ENCODE results near the gene ABCB9. TPM values are rescaled to one million over a fixed set of nuclear protein-coding genes. Genes with fewer than 3 reads are reported as not detected.

The ABCB9 gene
- total and polyA plus RNA-seq, 2 of the 8 experiments (the other 6 are each of a cell fraction or from before 2014, with no cell fraction given) = 3.8 to 8.0 TPM

DNA sequence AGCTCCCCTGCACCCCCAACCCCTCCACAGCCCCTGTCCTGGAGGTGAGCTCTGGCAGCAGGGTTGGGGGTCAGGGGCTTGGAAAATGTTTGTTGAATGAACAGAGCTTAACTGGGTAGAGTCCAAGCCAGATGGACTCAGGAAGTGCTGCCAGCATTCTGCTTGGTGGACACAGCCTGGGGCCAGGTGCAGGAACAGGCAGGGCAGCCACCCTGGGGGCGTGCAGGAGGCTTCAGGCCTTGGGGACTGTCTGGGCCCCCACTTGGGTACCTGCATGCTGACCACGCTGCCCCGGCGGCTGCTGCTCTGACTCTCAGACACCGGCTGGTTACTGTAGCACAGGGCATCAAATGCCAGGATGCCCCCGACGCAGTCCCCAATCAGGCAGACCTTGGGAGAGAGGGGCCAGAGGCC lies 29.9 kb upstream of the ABCB9 start:
- H3K4me1 ChIP-seq (replicated peaks in 1 of 4; ENCODE audit: control insufficient read depth in 3 of 4, insufficient read depth in 4 of 4, low read length in 3 of 4) = no peaks in the 10 kb centered on the region; a peak in 2 of 7 replicates
- TF ChIP-seq JUND (IDR thresholded peaks at IDR 0.05; ENCODE audit: low read length) (no peak), SUZ12 (IDR thresholded peaks at IDR 0.05; ENCODE audit: low read length) (no peak), SAP30 (IDR thresholded peaks at IDR 0.05; ENCODE audit: insufficient read depth, insufficient replicate concordance, low read length) (no peak), JUN (IDR thresholded peaks at IDR 0.05; ENCODE audit: low read depth, low read length) (no peak), RNF2 (IDR thresholded peaks at IDR 0.05; ENCODE audit: borderline replicate concordance, low read depth, low read length, missing control alignments, poor library complexity, severe bottlenecking) (no peak), NRF1 (IDR thresholded peaks at IDR 0.05; ENCODE audit: low read depth, low read length) (no peak), KDM5A (IDR thresholded peaks at IDR 0.05; ENCODE audit: low read length) (no peak), CEBPB (IDR thresholded peaks at IDR 0.05; ENCODE audit: low read depth, low read length) (no peak), SP2 (IDR thresholded peaks at IDR 0.05; ENCODE audit: low read length) (no peak), BCL11A (IDR thresholded peaks at IDR 0.05; ENCODE audit: low read depth in 2 of 2, low read length in 2 of 2) (no peak), SIRT6 (IDR thresholded peaks at IDR 0.05; ENCODE audit: low read length) (no peak), SRF (IDR thresholded peaks at IDR 0.05; ENCODE audit: low read depth, low read length) (no peak), YY1 (IDR thresholded peaks at IDR 0.05; ENCODE audit: low read depth, low read length) (no peak)
- TF ChIP-seq, protein P1, sequence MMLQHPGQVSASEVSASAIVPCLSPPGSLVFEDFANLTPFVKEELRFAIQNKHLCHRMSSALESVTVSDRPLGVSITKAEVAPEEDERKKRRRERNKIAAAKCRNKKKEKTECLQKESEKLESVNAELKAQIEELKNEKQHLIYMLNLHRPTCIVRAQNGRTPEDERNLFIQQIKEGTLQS (IDR thresholded peaks at IDR 0.05; ENCODE audit: insufficient read depth, low read depth, low read length) = no peak
- H4K5ac ChIP-seq (ENCODE audit: insufficient read length, low read depth, low read length) = no peak overlapping the region
- no peak overlapping the region for H2BK20ac ChIP-seq (ENCODE audit: low read length)
- H3K79me2 ChIP-seq (ENCODE audit: control insufficient read depth in 1 of 2, insufficient read depth in 2 of 2, low read length in 2 of 2) = no peaks in the 10 kb centered on the region
- no peak overlapping the region for H2BK120ac ChIP-seq (replicated peaks; ENCODE audit: low read depth, low read length)
- FAIRE-seq = no peak
- H3K79me1 ChIP-seq (ENCODE audit: low read depth, low read length) = no peaks in the 10 kb centered on the region
- ChIA-PET CTCF (ENCODE audit: partially characterized antibody) (interaction anchor here (0.9 to 2.4 kb wide), 3 partner anchors 63 to 242 kb away, joined by 3 to 7 read pairs (median 3); no protein-coding TSS in a partner anchor), POLR2A (ENCODE audit: partially characterized antibody) (interaction anchor here (3.5 kb wide), 1 partner anchor 12 kb away, joined by 15 read pairs; no protein-coding TSS in a partner anchor)
- H2BK5ac ChIP-seq (ENCODE audit: low read depth, low read length) = no peak overlapping the region
- 81% methylated on average over 7 of the region's 7 CpGs; no CpG with 5 or more reads in 1 of the 2 experiments for WGBS, 2 experiments (ENCODE audit: extremely low coverage in 1 of 2, insufficient coverage in 1 of 2, insufficient read length in 1 of 2, insufficient replicate concordance in 2 of 2, low coverage in 1 of 2, low lambda C conversion rate in 2 of 2, missing lambda C conversion rate in 1 of 2)
- peak overlapping the region; percentile 25; the same call in 1 of the 2 replicates for H4K8ac ChIP-seq (ENCODE audit: extremely low read depth, insufficient read depth, low read length)
- H4K20me1 ChIP-seq (replicated peaks in 1 of 2; ENCODE audit: control insufficient read depth in 1 of 2, insufficient read depth in 2 of 2, low read length in 2 of 2) = no peaks in the 10 kb centered on the region
- H3K27ac ChIP-seq (ENCODE audit: low read depth, low read length) = no peak overlapping the region
- DNase-seq (ENCODE audit: low read depth in 1 of 2, low spot score in 2 of 2) = no peak
- no peaks in the 10 kb centered on the region for H3K23me2 ChIP-seq (ENCODE audit: low read depth, low read length)
- no peak overlapping the region for H2AFZ ChIP-seq (ENCODE audit: low read length)
- no peak overlapping the region for H2BK12ac ChIP-seq (ENCODE audit: low read depth, low read length)
- no peak overlapping the region for H3K56ac ChIP-seq (replicated peaks; ENCODE audit: insufficient read length, low read depth, low read length)
- H3K4me2 ChIP-seq (ENCODE audit: insufficient read depth in 1 of 2, low read depth in 2 of 2, low read length in 2 of 2) = no peak overlapping the region
- no peak overlapping the region for H3K14ac ChIP-seq (ENCODE audit: insufficient read length)
- no peak overlapping the region for H2BK15ac ChIP-seq (ENCODE audit: low read length)
- H4K91ac ChIP-seq (replicated peaks; ENCODE audit: insufficient read length, low read length) = no peak overlapping the region
- H3K27me3 ChIP-seq (replicated peaks in 1 of 4; ENCODE audit: control insufficient read depth in 3 of 4, extremely low read depth in 1 of 4, insufficient read depth in 3 of 4, low read length in 3 of 4) = no peaks in the 10 kb centered on the region
- H3K4me3 ChIP-seq (ENCODE audit: extremely low read depth in 1 of 4, insufficient read depth in 2 of 4, low read depth in 3 of 4, low read length in 4 of 4) = no peak overlapping the region
- no peaks in the 10 kb centered on the region for H3K36me3 ChIP-seq (ENCODE audit: control insufficient read depth in 2 of 4, insufficient read depth in 4 of 4, low read length in 3 of 4)
- H3K4ac ChIP-seq (replicated peaks; ENCODE audit: insufficient read length, low read depth, low read length) = no peak overlapping the region
- no peak overlapping the region for H3K9ac ChIP-seq (replicated peaks in 1 of 4; ENCODE audit: extremely low read depth in 1 of 4, low read depth in 3 of 4, low read length in 3 of 4)
- H2AK5ac ChIP-seq (ENCODE audit: low read depth, low read length) = no peak overlapping the region
- H3K9me3 ChIP-seq (ENCODE audit: insufficient read depth in 2 of 2, low read depth in 1 of 2, low read length in 1 of 2) = no peaks in the 10 kb centered on the region
- no peak overlapping the region for H3K18ac ChIP-seq (ENCODE audit: extremely low read depth, low read length)
- H3K23ac ChIP-seq (ENCODE audit: insufficient read length) = no peak overlapping the region

Data from H1 (cell line).